ENCODE results near the gene PSMG4.

Gene PSMG4

DNA sequence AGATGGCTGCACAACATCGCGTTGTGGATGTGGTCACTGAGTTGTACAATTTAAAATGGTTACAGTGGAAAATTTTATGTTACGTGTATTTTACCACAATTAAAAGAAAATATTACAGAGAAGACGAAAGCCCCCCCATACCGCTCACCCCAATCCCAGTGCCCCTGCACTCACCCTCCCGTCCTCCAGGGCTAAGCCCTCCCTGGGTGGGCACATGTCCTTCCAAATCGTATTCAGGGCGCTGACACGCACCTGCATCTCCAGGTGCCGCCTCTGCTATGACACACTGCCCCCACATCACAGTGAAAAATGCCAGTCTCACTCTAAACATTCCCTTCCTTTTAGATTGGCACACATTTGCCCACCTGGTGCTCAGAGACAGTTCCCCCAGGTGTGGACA lies 49.4 kb downstream of the PSMG4 start:
- Histone ChIP-seq H3K36me3 (no peaks in the 10 kb centered on the region; a peak in 1 of 22 replicates), H3K9ac (no peak overlapping the region), H3K9me3 (replicated peaks in 1 of 11) (peaks cover 0 to 11% (median 7%) of the 10 kb centered on the region in 11 experiments; a peak in 5 of 22 replicates), H3K4me1 (peaks cover 6 to 19% (median 9%) of the 10 kb centered on the region in 10 experiments; a peak in 13 of 20 replicates), H3K27ac (no peak overlapping the region), H3K4me3 (no peak overlapping the region), H3K4me2 (no peak overlapping the region), H4K20me1 (no peaks in the 10 kb centered on the region), H3K27me3 (no peaks in the 10 kb centered on the region)
- no peak for TF ChIP-seq Cebpa-rat (IDR thresholded peaks at IDR 0.05)

DNA sequence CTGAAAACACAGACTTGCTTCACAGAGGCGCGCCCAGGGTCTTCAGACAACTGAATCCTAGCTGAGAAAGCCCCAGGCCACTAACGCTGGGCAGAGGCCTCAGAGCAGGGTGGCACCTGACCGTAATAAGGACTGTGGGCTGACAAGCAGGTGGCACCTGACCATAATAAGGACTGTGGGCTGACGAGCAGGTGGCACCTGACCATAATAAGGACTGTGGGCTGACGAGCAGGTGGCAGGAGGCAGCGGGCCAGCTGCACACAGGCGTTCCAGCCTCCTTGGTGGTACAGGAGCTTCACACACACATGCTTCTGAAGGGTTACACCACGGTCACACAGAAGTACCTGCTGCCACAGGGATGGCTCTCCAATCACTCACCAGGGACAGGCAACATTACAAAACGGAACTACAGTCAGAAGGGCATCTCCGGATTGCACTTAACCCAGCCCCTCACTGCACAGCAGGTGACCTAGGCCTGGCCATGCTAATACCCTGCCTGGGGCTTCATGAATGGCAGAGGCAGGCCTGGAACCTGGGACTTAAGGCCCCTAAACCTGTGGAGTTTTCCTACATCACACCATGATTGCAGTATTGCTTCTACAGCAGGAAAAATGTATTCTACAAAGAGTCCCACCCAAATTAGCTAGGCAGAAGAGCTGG lies 50.8 kb downstream of the PSMG4 start:
- TF ChIP-seq Cebpa-rat (IDR thresholded peaks at IDR 0.05), result no peak
- H3K36me3 ChIP-seq, result no peaks in the 10 kb centered on the region; a peak in 1 of 22 replicates

DNA sequence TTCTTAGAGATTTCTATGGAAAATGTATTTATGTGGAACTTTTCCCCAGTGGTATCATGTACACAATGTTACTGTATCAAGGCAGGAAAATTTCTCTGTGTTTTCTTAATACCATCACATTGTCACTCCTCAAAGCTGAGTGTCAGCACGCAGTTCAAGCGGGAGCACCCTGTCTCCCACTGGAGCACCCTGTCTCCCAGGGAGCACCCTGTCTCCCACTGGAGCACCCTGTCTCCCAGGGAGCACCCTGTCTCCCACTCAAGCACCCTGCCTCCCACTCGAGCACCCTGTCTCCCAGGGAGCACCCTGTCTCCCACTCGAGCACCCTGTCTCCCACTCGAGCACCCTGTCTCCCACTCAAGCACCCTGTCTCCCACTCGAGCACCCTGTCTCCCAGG lies 51.3 kb downstream of the PSMG4 start:
- no peaks in the 10 kb centered on the region for H3K27me3 ChIP-seq
- no peak for TF ChIP-seq Cebpa-rat (IDR thresholded peaks at IDR 0.05)
- H4K20me1 ChIP-seq, result no peaks in the 10 kb centered on the region
- H3K4me2 ChIP-seq, result no peak overlapping the region
- no peak overlapping the region for H3K9ac ChIP-seq
- peaks cover 6 to 19% (median 9%) of the 10 kb centered on the region in 10 experiments; a peak in 13 of 20 replicates for H3K4me1 ChIP-seq
- no peaks in the 10 kb centered on the region; a peak in 1 of 22 replicates for H3K36me3 ChIP-seq
- H3K4me3 ChIP-seq, result no peak overlapping the region
- peaks cover 0 to 10% (median 6%) of the 10 kb centered on the region in 11 experiments; a peak in 5 of 22 replicates for H3K9me3 ChIP-seq (replicated peaks in 1 of 11)
- no peak overlapping the region for H3K27ac ChIP-seq

More for the DNA sequence above, 50.8 kb downstream of the PSMG4 start:
- Histone ChIP-seq H3K9ac (no peak overlapping the region), H3K4me1 (peaks cover 6 to 19% (median 9%) of the 10 kb centered on the region in 10 experiments; a peak in 13 of 20 replicates), H4K20me1 (no peaks in the 10 kb centered on the region), H3K27ac (no peak overlapping the region), H3K27me3 (no peaks in the 10 kb centered on the region), H3K9me3 (replicated peaks in 1 of 11) (peaks cover 0 to 11% (median 6%) of the 10 kb centered on the region in 11 experiments; a peak in 5 of 22 replicates), H3K4me3 (no peak overlapping the region), H3K4me2 (peak overlapping the region in 6 of 11 experiments; percentile 2 to 50 (median 23); a peak in 8 of 22 replicates)

DNA sequence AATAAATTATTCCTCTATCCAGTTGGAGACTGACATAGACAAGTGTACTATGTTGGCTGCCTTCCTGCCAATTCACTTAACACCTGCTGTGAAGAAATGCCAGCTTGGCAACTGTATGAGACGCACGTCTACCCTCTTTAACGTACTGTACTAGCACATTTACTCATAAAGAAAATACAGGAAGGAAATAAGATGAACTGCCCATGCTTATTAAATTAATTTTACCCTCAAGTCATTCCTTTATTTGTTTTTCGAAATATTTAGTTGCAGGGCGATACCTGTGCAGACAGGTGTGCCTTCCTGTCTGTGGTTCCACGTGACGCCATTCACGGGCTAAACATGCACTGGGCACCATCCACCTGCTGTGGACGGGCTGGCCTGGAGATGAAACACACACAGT lies 52.0 kb downstream of the PSMG4 start:
- no peak overlapping the region for H3K27ac ChIP-seq
- peaks cover 6 to 19% (median 9%) of the 10 kb centered on the region in 10 experiments; a peak in 13 of 20 replicates for H3K4me1 ChIP-seq
- no peak overlapping the region for H3K4me3 ChIP-seq
- H3K9ac ChIP-seq, result no peak overlapping the region
- TF ChIP-seq Cebpa-rat (IDR thresholded peaks at IDR 0.05), result no peak
- peaks cover 0 to 6% (median 4%) of the 10 kb centered on the region in 11 experiments; a peak in 5 of 22 replicates for H3K9me3 ChIP-seq (replicated peaks in 1 of 11)
- H3K4me2 ChIP-seq, result no peak overlapping the region
- H4K20me1 ChIP-seq, result no peaks in the 10 kb centered on the region; a peak in 1 of 22 replicates
- H3K36me3 ChIP-seq, result no peaks in the 10 kb centered on the region; a peak in 1 of 22 replicates
- no peaks in the 10 kb centered on the region for H3K27me3 ChIP-seq

DNA sequence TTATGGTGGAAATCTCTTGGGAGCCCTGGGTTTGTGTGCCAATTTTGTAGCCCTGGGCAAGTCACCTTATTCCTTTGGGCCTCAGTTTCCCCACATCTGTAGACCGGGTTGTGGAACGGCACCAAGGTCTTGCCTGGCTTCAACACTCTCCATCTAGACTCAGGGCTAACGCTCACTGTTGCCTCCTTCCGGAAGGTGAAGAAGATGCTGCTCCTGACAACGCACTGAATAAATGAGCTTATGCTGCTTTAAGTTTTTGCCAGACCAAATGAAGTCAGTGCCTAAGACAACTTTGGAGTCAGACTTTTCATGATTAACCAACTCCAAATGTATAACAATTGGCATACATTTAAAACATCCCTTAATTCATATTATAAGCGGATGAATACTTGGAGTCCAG lies 53.1 kb downstream of the PSMG4 start:
- H4K20me1 ChIP-seq, result no peaks in the 10 kb centered on the region; a peak in 1 of 22 replicates
- no peak overlapping the region for H3K4me2 ChIP-seq
- H3K27me3 ChIP-seq, result no peaks in the 10 kb centered on the region
- no peaks in the 10 kb centered on the region for H3K36me3 ChIP-seq
- peaks cover 6 to 17% (median 9%) of the 10 kb centered on the region in 10 experiments; a peak in 13 of 20 replicates for H3K4me1 ChIP-seq
- no peak for TF ChIP-seq Cebpa-rat (IDR thresholded peaks at IDR 0.05)
- no peak overlapping the region for H3K9ac ChIP-seq
- H3K27ac ChIP-seq, result no peak overlapping the region
- no peak overlapping the region for H3K4me3 ChIP-seq
- H3K9me3 ChIP-seq (replicated peaks in 1 of 11), result no peaks in the 10 kb centered on the region

DNA sequence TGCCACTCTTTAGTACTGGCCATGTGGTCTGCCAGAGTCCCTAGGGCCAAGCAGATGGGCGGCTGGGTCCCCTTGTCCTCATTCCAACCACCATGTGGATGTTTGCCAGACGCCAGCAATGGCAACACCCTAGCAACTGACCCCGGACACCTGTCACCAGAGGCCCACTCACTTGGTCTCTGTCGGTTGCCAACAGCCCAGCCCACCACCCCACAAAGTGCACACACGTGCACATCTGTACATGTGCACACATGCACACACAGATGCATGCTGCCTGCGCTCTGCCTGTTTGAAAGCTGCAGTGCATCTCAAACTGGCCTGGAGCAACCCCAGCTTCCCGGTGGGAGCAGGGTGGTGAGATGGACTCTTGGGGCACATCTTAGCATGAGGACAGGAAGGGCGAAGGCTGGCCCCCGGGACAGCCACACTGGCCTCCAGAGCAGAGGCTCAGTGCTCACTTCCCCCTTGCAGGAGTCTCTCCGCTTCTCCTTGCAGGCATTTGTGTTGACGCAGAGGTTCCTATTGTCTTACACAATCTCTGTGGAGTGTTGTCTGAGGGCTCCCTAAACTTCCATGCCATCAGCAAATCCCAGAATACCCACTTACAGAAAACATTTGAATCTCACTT lies 54.0 kb downstream of the PSMG4 start:
- Histone ChIP-seq H3K4me1 (peaks cover 7 to 17% (median 10%) of the 10 kb centered on the region in 10 experiments; a peak in 15 of 20 replicates), H3K9ac (no peak overlapping the region), H3K4me2 (peak overlapping the region in 2 of 11 experiments; percentile 39 to 56; a peak in 4 of 22 replicates), H3K9me3 (replicated peaks in 1 of 11) (no peaks in the 10 kb centered on the region), H3K4me3 (no peak overlapping the region), H3K36me3 (no peaks in the 10 kb centered on the region), H3K27ac (no peak overlapping the region), H3K27me3 (no peaks in the 10 kb centered on the region), H4K20me1 (no peaks in the 10 kb centered on the region; a peak in 1 of 22 replicates)
- no peak for TF ChIP-seq Cebpa-rat (IDR thresholded peaks at IDR 0.05)

DNA sequence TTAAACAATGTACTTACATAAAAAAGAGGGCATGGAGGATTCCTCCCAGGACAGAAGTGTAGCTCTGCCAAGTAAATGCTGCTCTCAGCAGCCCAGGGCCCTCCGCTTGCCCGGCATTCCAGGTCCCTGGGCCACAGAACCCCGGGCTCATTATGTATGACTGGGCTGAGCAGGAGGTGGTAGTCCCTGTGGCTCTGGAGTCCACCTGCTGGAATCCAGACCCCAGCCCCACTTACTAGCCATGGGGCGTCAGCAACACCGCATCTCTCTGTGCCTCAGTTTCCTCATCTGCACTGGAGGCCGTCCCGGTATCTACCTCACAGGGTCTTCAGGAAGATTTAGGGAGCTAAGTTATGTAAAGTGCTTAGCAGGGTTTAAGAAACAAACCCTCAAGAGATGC lies 55.4 kb downstream of the PSMG4 start:
- TF ChIP-seq Cebpa-rat (IDR thresholded peaks at IDR 0.05), result no peak
- Histone ChIP-seq H3K27ac (no peak overlapping the region), H3K9me3 (replicated peaks in 1 of 11) (no peaks in the 10 kb centered on the region), H3K27me3 (no peaks in the 10 kb centered on the region), H3K36me3 (no peaks in the 10 kb centered on the region), H3K4me2 (no peak overlapping the region), H3K4me1 (peaks cover 16 to 28% (median 20%) of the 10 kb centered on the region in 10 experiments), H3K4me3 (no peak overlapping the region), H3K9ac (no peak overlapping the region), H4K20me1 (no peaks in the 10 kb centered on the region; a peak in 1 of 22 replicates)

DNA sequence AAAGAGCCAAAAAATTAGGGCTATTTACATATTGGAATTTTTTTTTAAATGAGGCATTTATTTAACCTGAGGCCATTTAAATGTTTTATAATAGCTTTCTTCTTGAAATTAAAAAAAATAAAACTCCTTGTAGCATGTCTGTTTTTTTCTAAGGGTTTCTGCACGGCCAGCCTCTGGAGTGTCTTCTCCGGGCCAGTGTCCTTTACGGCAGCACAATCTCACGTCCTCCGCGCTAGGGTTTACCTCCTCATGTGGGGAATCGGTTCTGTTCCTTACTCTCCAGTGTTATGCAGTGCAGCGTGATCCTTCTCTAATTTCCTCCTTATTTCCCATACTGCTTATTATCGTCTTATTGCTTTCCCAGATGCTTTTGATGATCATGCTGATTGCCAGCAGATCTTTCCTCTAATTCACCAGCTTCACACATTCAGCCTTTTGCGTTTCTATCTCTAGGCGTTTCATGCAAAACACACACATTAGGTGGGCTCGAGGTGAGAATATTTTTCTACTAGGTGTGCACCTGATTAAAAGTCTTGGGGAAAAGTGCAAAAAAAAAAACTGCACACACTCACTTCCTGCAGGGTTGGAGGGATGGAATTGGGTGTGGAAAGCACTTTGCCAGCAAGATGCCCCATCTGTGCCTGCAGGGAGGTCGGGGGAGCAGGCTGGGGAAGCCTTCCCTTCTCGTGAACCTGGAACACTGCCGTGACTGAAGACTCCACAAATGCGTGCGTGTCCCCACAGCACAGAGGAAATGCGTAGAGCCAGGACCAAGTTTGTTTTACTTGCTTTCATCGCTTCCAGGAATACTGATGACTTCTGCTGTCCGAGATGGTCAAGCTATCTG lies 56.1 kb downstream of the PSMG4 start:
- Histone ChIP-seq H3K36me3 (no peaks in the 10 kb centered on the region), H3K27ac (no peak overlapping the region), H3K9ac (no peak overlapping the region), H3K4me3 (no peak overlapping the region), H3K9me3 (replicated peaks in 1 of 11) (no peaks in the 10 kb centered on the region), H3K27me3 (no peaks in the 10 kb centered on the region), H3K4me1 (peaks cover 14 to 21% (median 17%) of the 10 kb centered on the region in 10 experiments), H4K20me1 (no peaks in the 10 kb centered on the region; a peak in 1 of 22 replicates), H3K4me2 (no peak overlapping the region)
- TF ChIP-seq Cebpa-rat (IDR thresholded peaks at IDR 0.05), result no peak

DNA sequence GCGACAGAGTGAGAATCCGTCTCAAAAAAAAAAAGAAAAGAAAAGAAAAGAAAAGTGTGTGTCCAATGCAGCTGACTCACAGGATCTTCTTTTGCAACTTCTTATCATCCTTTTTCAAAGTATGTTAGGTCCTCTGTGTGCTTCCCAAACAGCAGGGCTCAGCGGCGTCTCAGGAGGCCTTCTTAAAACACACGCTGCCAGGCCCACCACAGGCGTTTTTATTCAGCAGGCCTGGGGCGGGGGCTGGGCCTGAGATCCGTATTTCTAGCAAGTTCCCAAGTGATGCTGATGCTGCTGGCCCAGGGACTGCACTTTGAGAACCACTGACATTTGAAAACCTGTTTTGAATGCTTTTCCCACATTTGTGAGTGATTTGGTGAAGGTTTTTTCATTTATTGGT lies 57.1 kb downstream of the PSMG4 start:
- Histone ChIP-seq H3K27ac (no peak overlapping the region), H3K36me3 (no peaks in the 10 kb centered on the region), H4K20me1 (no peaks in the 10 kb centered on the region; a peak in 1 of 22 replicates), H3K9ac (no peak overlapping the region), H3K4me3 (no peak overlapping the region), H3K9me3 (replicated peaks in 1 of 11) (no peaks in the 10 kb centered on the region), H3K4me1 (peaks cover 14 to 21% (median 17%) of the 10 kb centered on the region in 10 experiments), H3K27me3 (no peaks in the 10 kb centered on the region), H3K4me2 (no peak overlapping the region)
- TF ChIP-seq Cebpa-rat (IDR thresholded peaks at IDR 0.05), result no peak

All from BLaER1 treated with 17β-estradiol and CSF1 and Interleukin-3, amounts not matched to agents 10 nM and 100 nM (cell line).